ENCODE measurements around the gene MAGEA3. TPM values are rescaled to one million over a fixed set of nuclear protein-coding genes. Genes with fewer than 3 reads are reported as not detected.
"Not testable (repeated sequence)": the region's sequence is repeated elsewhere in the genome, so short reads cannot be mapped to it uniquely, and the experiment has no call there.

MAGEA3 gene
- total RNA-seq, 6 experiments from 2014 or later = 0.53 to 1.1 (median 0.77) TPM; not detected in 2

DNA sequence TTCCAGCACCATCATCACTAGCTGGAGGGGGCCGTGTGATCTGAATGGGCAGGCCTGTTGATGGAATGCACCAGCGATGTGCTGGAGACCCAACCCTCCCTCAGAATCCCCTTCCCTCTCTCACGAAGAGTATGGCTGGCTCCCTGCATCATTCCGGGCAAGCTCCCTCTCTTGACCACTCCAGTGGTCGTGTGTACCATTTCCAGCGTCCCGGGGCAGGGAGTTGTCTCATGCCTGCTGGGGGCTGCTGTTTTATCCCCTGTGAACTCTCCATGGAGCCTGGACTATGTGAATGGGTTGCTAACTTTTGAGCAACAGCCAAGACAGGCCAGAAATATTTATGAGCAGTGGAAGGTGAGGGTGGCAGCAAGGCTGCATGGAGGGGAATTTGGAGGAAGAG, 26.8 kb downstream of the MAGEA3 start:
- Mint-ChIP-seq H3K4me3 (no peak overlapping the region), H3K27ac (no peak overlapping the region), H3K9me3 (no peaks in the 10 kb centered on the region), H3K27me3 (ENCODE audit: insufficient read depth) (no peaks in the 10 kb centered on the region), H3K4me1 (ENCODE audit: low read depth) (no peaks in the 10 kb centered on the region), H3K36me3 (ENCODE audit: low read depth) (no peaks in the 10 kb centered on the region)
- no peak for DNase-seq
- no peak for TF ChIP-seq CTCF (IDR thresholded peaks at IDR 0.05)

DNA sequence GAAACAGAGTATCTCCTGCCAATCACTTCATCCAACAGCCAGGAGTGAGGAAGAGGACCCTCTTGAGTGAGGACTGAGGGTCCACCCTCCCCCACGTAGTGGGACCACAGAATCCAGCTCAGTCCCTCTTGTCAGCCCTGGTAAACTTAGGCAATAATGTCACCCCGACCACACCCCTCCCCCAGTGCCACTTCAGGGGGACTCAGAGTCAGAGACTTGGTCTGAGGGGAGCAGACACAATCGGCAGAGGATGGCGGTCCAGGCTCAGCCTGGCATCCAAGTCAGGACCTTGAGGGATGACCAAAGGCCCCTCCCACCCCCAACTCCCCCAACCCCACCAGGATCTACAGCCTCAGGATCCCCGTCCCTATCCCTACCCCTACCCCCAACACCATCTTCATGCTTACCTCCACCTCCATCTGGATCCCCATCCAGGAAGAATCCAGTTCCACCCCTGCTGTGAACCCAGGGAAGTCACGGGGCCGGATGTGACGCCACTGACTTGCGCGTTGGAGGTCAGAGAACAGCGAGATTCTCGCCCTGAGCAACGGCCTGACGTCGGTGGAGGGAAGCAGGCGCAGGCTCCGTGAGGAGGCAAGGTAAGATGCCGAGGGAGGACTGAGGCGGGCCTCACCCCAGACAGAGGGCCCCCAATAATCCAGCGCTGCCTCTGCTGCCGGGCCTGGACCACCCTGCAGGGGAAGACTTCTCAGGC, 34.8 kb downstream of the MAGEA3 start, which contains the start of the genes CSAG1 and MAGEA12:
CSAG1 (minus strand) TSS at position 461 of the 715 bp plus-strand sequence. CDS start 1,261 bp downstream, outside the sequence.
MAGEA12 (plus strand) TSS at position 497 of the 715 bp plus-strand sequence. CDS start 2,405 bp downstream, outside the sequence.
- H3K27me3 Mint-ChIP-seq (ENCODE audit: insufficient read depth) = no peaks in the 10 kb centered on the region; the same call in 1 of the 2 replicates
- H3K4me1 Mint-ChIP-seq (ENCODE audit: low read depth) = no peaks in the 10 kb centered on the region
- TF ChIP-seq CTCF (IDR thresholded peaks at IDR 0.05) = no peak
- no peaks in the 10 kb centered on the region for H3K36me3 Mint-ChIP-seq (ENCODE audit: low read depth)
- no peaks in the 10 kb centered on the region for H3K9me3 Mint-ChIP-seq
- no peak within 1 kb of the TSS for H3K27ac Mint-ChIP-seq
- no peak within 1 kb of the TSS for H3K4me3 Mint-ChIP-seq
- DNase-seq = no peak

DNA sequence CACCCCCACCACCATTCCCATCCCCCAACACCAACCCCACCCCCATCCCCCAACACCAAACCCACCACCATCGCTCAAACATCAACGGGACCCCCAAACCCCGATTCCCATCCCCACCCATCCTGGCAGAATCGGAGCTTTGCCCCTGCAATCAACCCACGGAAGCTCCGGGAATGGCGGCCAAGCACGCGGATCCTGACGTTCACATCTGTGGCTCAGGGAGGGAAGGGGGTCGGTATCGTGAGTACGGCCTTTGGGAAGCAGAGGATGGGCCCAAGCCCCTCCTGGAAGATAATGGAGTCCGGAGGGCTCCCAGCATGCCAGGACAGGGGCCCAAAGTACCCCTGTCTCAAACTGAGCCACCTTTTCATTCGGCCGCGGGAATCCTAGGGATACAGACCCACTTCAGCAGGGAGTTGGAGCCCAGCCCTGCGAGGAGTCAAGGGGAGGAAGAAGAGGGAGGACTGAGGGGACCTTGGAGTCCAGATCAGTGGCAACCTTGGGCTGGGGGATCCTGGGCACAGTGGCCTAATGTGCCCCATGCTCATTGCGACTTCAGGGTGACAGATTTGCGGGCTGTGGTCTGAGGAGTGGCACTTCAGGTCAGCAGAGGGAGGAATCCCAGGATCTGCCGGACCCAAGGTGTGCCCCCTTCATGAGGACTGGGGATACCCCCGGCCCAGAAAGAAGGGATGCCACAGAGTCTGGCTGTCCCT, 35.7 kb downstream of the MAGEA3 start:
- H3K4me3 Mint-ChIP-seq; H3K4me1 Mint-ChIP-seq (ENCODE audit: low read depth); H3K27ac Mint-ChIP-seq; H3K9me3 Mint-ChIP-seq; H3K27me3 Mint-ChIP-seq (ENCODE audit: insufficient read depth); H3K36me3 Mint-ChIP-seq (ENCODE audit: low read depth); DNase-seq: not testable (repeated sequence)

GRCh38 chrX:152735101-152735500, 36.5 kb downstream of the MAGEA3 start:
- Mint-ChIP-seq H3K9me3 (no peaks in the 10 kb centered on the region), H3K27ac (no peak overlapping the region), H3K4me3 (no peak overlapping the region), H3K27me3 (ENCODE audit: insufficient read depth) (no peaks in the 10 kb centered on the region; the same call in 1 of the 2 replicates), H3K4me1 (ENCODE audit: low read depth) (no peaks in the 10 kb centered on the region), H3K36me3 (ENCODE audit: low read depth) (no peaks in the 10 kb centered on the region)
- no peak for DNase-seq
- no peak for TF ChIP-seq CTCF (IDR thresholded peaks at IDR 0.05)

DNA sequence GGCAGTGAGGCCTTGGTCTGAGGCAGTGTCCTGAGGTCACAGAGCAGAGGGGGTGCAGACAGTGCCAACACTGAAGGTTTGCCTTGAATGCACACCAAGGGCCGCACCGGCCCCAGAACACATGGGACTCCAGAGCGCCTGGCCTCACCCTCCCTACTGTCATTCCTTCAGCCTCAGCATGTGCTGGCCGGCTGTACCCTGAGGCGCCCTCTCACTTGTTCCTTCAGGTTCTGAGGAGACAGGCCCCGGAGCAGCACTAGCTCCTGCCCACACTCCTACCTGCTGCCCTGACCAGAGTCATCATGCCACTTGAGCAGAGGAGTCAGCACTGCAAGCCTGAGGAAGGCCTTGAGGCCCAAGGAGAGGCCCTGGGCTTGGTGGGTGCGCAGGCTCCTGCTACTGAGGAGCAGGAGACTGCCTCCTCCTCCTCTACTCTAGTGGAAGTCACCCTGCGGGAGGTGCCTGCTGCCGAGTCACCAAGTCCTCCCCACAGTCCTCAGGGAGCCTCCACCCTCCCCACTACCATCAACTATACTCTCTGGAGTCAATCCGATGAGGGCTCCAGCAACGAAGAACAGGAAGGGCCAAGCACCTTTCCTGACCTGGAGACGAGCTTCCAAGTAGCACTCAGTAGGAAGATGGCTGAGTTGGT, 37.4 kb downstream of the MAGEA3 start:
- no peaks in the 10 kb centered on the region; the same call in 1 of the 2 replicates for H3K27me3 Mint-ChIP-seq (ENCODE audit: insufficient read depth)
- no peak for DNase-seq
- H3K4me1 Mint-ChIP-seq (ENCODE audit: low read depth) = no peaks in the 10 kb centered on the region

GRCh38 chrX:152736528-152736927, 37.9 kb downstream of the MAGEA3 start:
- H3K4me1 Mint-ChIP-seq (ENCODE audit: low read depth); H3K27ac Mint-ChIP-seq; DNase-seq; H3K4me3 Mint-ChIP-seq; H3K36me3 Mint-ChIP-seq (ENCODE audit: low read depth); H3K27me3 Mint-ChIP-seq (ENCODE audit: insufficient read depth); H3K9me3 Mint-ChIP-seq: not testable (repeated sequence)

More for the DNA sequence above, 37.4 kb downstream of the MAGEA3 start:
- Mint-ChIP-seq H3K36me3 (ENCODE audit: low read depth) (no peaks in the 10 kb centered on the region), H3K9me3 (no peaks in the 10 kb centered on the region), H3K27ac (no peak overlapping the region), H3K4me3 (no peak overlapping the region)
- no peak for TF ChIP-seq CTCF (IDR thresholded peaks at IDR 0.05)
